ENCODE data around the gene TTC27.

GRCh38 chr2:32838418-32838817, 210.6 kb downstream of the TTC27 start:
- TF ChIP-seq EZH2 (IDR thresholded peaks at IDR 0.05; ENCODE audit: borderline replicate concordance, insufficient read depth, low read length, poor library complexity, severe bottlenecking), result no peak
- TF ChIP-seq EP300 (conservative IDR thresholded peaks at IDR 0.05; ENCODE audit: poor library complexity, severe bottlenecking), result no peak
- no peak for TF ChIP-seq RAD21 (conservative IDR thresholded peaks at IDR 0.05)
- TF ChIP-seq CTCF (IDR thresholded peaks at IDR 0.05; ENCODE audit: poor library complexity, severe bottlenecking), result no peak
- TF ChIP-seq SMC3 (conservative IDR thresholded peaks at IDR 0.05; ENCODE audit: poor library complexity), result no peak
- TF ChIP-seq POLR2AphosphoS5 (IDR thresholded peaks at IDR 0.05), result no peak
- no peak for TF ChIP-seq TAF1 (IDR thresholded peaks at IDR 0.05; ENCODE audit: low read depth)
- TF ChIP-seq MXI1 (conservative IDR thresholded peaks at IDR 0.05; ENCODE audit: poor library complexity, severe bottlenecking), result no peak

Data from neural cell (in vitro differentiated cells).